ENCODE data around the gene PSKH1.

GRCh38 chr16:67935101-67935401, 42.0 kb downstream of the PSKH1 start:
- TF ChIP-seq POLR2A (IDR thresholded peaks at IDR 0.05): no peak
- TF ChIP-seq CTCF (IDR thresholded peaks at IDR 0.05): no peak

Data from Peyer's patch (tissue), 4 donors.